K562 (cell line): Measurements from ENCODE around the gene PHKG2.

Experiments
- ATF3 ChIP-seq, 2 experiments: fragments of 450-650 bp in 1 of 2; sonication (generic) in 1 of 2; formaldehyde crosslinking in 1 of 2; IDR thresholded peaks in 1 of 2; conservative IDR thresholded peaks in 1 of 2; 2 replicates each; pipeline versions ENCODE4 v1.6.1 to v1.8.1; 2016 to 2023; ENCODE audit warnings: mild to moderate bottlenecking in 2 of 2, moderate library complexity in 2 of 2, inconsistent platforms in 1 of 2, missing genetic modification reagents in 1 of 2
- CEBPZ ChIP-seq: fragments of 150-350 bp; IDR thresholded peaks from 2 replicates; pipeline ENCODE4 v1.6.1; 2014; ENCODE audit warnings: low read depth, mild to moderate bottlenecking, low read length, borderline replicate concordance
- CHD4 ChIP-seq: fragments of 200-600 bp; sonication (generic); IDR thresholded peaks from 3 replicates; pipeline ENCODE4 v1.6.1; 2012; ENCODE audit warnings: low read depth, mild to moderate bottlenecking, mixed read lengths, low read length, inconsistent platforms; ENCODE audit not compliant: insufficient read depth, insufficient replicate concordance, poor library complexity, severe bottlenecking
- CREM ChIP-seq: IDR thresholded peaks from 2 replicates; pipeline ENCODE4 v1.6.1; 2014; ENCODE audit warnings: antibody characterized with exemption, low read depth
- CTCF ChIP-seq, 3 experiments: IDR thresholded peaks in 2 of 3; conservative IDR thresholded peaks in 1 of 3; 2 replicates each; pipeline ENCODE4 v1.5.1; 2011 to 2012; ENCODE audit warnings: low read length in 3 of 3, mild to moderate bottlenecking in 3 of 3, control low read depth in 2 of 3, improper control_type of control experiment in 1 of 3, inconsistent platforms in 1 of 3, low read depth in 1 of 3, mixed read lengths in 1 of 3, moderate library complexity in 1 of 3; ENCODE audit not compliant: insufficient read depth in 2 of 3
- E2F4 ChIP-seq: sonication (generic); formaldehyde crosslinking; IDR thresholded peaks from 2 replicates; pipeline ENCODE4 v1.8.0; 2022; ENCODE audit warnings: mild to moderate bottlenecking, low read depth, missing genetic modification reagents
- E2F5 ChIP-seq: sonication (generic); formaldehyde crosslinking; IDR thresholded peaks from 2 replicates; pipeline ENCODE4 v1.8.0; 2022; ENCODE audit warnings: mild to moderate bottlenecking, missing genetic modification reagents
- EP300 ChIP-seq: IDR thresholded peaks from 2 replicates; pipeline ENCODE4 v1.6.1; 2012; ENCODE audit warnings: low read length, improper control_type of control experiment
- IRF9 ChIP-seq: fragments of 450-650 bp; IDR thresholded peaks from 2 replicates; pipeline ENCODE4 v1.6.1; 2016; ENCODE audit warnings: missing biosample characterization, missing genetic modification characterization
- NUFIP1 ChIP-seq: fragments of 450-650 bp; IDR thresholded peaks from 2 replicates; pipeline ENCODE4 v1.6.1; 2018; ENCODE audit not compliant: partially characterized antibody
- SIN3A ChIP-seq, 2 experiments: fragments of 150-350 bp in 1 of 2; IDR thresholded peaks; 2 replicates each; pipeline ENCODE4 v1.6.1; 2011 to 2016; ENCODE audit warnings: borderline replicate concordance in 2 of 2, low read depth in 2 of 2, low read length in 2 of 2, mild to moderate bottlenecking in 2 of 2, moderate library complexity in 2 of 2; ENCODE audit not compliant: control insufficient read depth in 1 of 2
- TCFL5 ChIP-seq: fragments of 250-450 bp; sonication (Bioruptor Pico); conservative IDR thresholded peaks from 2 replicates; pipeline ENCODE4 v1.6.1; 2021; ENCODE audit warnings: mild to moderate bottlenecking, moderate library complexity, matching md5 sums
- TGIF2 ChIP-seq: sonication (generic); formaldehyde crosslinking; IDR thresholded peaks from 2 replicates; pipeline ENCODE4 v1.8.1; 2022; ENCODE audit warnings: mild to moderate bottlenecking, missing genetic modification reagents, moderate library complexity
- ZNF764 ChIP-seq: fragments of 250-450 bp; sonication (Bioruptor Pico); IDR thresholded peaks from 2 replicates; pipeline ENCODE4 v1.4.0; 2020; ENCODE audit warnings: low read depth, mild to moderate bottlenecking, moderate library complexity

- TF ChIP-seq CTCF (IDR thresholded peaks at IDR 0.05 in 2 of 3, conservative IDR thresholded peaks at IDR 0.05 in 1 of 3; ENCODE audit: insufficient read depth in 2 of 3, low read depth in 1 of 3, low read length in 3 of 3) (no peak), IRF9 (tag) (no peak), CREM (no peak), E2F5 (no peak), ATF3 (IDR thresholded peaks at IDR 0.05) (no peak), ATF3 (CRISPR knock-in tag; conservative IDR thresholded peaks at IDR 0.05) (no peak), TGIF2 (CRISPR knock-in tag) (no peak), TCFL5 (no peak), SIN3A (IDR thresholded peaks at IDR 0.05; ENCODE audit: borderline replicate concordance in 2 of 2, control insufficient read depth in 1 of 2, low read depth in 2 of 2, low read length in 2 of 2) (no peak), NUFIP1 (no peak), CEBPZ (no peak), E2F4 (CRISPR knock-in tag) (no peak), EP300 (no peak), ZNF764 (CRISPR knock-in tag) (no peak), CHD4 (no peak)
Observed at GRCh38 chr16:30737794-30738648, 10.2 kb upstream of the PHKG2 start.
